Activated naive CD4-positive, alpha-beta T cell (primary cell): Measurements from ENCODE around the gene TTLL10.

Experiments used
- DNase-seq, 4 experiments: peaks; one replicate each; lab custom pipeline; 2025; lab: John Stamatoyannopoulos, UW

TTLL10 gene

DNA sequence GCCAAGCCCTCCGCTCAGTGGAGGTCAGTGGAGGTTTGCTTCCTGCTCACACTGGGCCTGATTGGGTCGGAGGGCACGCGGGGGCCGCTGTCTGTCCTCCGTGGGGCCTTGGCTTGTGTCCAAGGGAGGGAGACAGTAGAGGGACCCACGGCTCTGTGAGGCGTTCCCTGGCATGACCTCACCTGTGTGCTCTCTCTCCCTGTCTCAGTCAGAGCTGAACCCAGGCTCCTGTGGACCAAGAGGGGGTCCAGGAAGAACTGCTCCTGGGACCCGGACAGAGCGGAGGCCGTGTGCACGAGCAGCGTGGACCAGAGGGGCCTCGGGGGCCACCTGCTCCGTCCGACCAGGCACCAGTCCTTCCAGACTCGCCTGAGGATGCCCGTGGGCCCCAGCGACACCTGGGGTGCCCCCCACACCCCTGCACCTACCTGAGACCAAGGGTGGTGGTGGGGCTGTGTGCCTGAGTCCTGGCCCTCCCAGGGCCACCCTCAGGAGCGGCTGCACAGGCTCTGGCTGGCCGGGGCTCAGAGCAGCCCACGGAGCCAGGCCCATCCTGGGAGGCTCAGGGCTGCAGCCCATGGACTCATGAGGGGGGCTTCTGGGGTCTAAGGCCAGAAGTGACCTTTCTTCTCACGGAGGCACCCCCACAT lies 13.3 kb upstream of the TTLL10 start:
- no peak for DNase-seq

DNA sequence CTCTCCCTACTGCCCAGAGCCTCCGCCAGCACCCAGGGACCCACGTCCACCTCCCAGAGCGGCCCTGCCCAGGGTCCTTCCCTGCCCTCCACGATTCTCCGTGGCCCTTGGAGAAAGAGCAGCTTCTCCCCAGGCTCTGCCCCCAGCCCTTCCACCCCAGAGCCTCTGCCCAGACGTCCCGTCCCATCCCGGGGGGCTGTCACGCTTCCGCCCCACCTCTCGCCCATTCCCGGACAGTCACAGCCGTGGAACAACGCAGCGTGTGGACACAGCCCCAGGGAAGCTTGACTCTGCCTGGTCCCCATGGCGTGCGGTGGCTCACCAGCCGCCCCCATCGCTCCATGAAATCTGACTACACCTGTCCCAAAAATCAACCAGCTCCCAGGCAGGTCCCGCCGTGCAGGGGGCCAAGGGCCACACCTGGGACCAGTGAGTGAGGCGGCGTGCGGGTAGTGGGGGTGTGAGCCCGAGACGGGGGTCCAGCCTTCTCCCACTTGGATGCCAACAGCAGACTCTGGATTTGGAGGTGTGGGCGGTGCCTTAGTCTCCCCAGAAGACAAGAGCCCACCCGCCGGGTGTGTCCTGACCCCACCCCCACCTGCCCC lies 12.5 kb upstream of the TTLL10 start:
- no peak for DNase-seq

DNA sequence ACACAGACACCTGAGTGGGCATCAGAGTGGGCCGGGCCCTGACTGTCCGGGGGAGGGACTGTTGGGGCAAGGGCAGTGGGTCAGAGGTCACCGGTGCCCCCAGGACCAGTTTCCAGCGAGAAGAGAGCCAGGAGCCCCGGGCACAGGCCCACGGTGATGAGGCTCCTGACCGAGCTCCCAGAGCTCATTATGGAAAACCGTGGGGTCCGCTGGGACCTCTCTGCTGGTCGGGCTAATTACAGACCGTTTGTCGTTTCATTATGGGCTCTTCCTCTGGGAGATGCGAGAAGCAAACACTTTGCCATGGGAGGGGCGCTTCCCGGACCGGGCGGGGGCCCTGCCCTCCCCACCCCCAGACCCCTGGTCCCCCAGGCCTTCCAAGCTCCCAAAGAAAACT lies 12.0 kb upstream of the TTLL10 start:
- DNase-seq, result no peak

DNA sequence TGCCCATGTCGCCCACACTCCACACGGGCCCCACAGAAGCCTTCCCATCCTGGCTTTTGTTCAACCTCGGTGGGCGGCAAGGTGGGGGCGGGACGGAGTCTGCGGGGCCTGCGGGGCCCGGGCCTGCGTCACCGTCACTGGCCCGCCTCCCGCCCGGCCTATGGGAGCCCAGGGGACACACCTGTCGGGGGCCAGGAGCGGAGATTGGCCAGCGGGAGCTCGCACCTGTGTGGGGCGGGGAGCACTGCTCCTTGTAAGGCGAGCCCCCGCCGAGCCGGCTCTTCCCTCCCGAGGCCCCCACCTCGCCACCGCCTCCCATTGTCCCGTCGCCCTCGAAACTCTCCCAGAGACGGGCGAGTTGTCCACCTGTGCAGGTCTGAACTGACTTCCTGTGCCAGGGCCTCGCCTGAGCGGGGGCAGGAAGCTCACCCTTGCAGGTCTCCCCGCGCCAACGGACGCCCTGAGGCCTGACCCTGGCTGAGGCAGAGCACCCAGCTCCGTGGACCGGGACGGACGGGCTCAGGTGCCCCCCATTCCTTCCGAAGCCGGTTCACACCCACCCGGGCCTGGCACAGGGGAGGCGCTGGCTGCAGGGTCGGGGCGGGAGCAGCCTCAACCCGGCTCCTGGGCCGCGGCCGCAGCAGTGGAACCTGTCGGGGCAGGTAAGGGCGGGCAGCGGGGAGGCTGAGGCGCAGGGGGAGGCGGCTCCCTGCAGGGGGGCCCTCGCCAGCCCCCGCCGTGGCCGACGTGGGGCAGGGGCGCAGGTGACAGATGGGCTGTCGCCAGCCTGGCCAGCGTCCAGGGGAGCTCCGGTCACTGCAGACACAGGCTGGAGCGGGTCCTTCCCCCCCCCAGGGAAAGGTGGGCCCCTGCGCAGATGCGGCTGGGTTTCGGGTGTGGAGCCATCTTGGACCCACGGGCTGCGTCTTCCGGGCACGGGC lies 10.8 kb upstream of the TTLL10 start:
- no peak for DNase-seq

DNA sequence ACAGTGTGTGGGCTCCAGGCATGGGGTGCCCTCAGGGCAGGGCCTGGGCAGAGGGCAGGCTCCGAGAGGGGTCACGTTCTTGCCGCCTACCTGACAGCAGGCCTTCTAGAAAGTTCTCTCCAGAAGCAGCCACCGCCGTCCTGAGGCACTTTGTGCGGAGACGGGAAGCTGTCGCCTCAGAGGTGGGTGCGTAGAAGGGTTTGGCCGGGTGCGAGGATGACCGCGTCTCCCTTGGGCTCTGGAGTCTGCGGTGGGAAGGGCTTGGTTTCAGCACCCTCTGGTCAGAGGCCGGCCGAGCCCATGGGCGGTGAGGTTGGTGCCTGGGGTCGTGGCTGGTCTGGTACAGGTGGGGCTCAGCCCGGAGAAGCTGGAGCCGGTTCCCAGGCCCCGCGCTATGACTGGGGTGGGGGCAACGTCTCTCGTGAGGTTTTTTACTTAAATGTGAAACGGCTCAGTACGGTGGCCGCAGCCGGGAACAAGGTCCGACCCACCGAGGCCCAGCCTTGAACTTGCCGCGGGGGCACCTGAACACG lies 10.1 kb upstream of the TTLL10 start:
- no peak for DNase-seq

DNA sequence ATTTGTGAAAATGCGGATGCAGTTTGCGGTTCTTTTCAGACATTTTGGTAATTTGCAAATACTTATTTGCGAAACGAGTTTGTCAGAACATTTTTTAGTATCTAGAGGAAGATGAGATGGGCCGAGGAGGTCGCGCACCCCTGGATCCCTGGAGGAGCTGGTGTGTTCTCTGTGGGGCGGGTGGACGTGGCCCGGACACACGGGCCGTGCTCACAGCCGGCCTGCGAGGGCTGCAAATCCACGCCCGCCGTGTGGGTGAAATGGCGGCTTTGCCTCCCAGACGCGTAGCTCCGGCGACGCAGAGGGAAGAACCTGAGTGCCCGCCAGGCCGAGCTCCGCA lies 9.3 kb upstream of the TTLL10 start:
- DNase-seq, result no peak

DNA sequence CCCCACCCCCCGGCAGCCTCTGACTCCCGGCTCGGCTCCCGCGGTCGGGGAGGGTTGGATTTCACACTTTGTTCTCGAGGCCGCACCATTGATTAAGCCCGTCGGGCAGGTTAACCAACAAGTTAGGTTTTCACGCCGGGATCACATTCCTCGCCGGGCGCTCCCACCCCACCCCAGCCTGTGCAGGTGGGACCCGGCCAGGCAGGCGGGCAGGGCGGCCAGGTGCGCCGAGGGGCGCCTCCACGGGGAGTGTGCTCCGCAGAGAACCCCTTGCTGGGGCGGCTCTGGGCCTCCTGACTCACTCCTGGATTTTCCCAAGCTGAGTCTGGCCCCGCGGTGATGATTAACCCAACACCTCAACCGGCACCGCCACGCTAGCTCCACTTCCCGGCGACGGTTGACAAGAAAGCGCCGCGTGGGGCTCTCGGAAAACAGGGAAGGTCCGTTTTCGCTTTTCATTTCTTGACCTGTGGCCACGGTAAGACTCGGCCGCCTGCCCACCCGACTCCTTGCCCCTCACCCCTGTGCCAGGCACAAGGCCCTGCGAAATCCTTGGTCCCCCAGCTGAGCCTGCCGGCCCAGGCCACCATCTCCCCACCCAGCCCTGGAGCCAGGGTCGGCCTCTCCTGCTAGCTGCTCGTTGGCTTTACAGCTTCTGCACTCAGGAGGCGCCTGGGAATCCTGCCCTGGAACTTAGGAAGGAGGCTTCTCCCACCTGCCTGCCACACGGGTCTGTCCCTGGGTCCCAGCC lies 8.8 kb upstream of the TTLL10 start:
- DNase-seq, result no peak

DNA sequence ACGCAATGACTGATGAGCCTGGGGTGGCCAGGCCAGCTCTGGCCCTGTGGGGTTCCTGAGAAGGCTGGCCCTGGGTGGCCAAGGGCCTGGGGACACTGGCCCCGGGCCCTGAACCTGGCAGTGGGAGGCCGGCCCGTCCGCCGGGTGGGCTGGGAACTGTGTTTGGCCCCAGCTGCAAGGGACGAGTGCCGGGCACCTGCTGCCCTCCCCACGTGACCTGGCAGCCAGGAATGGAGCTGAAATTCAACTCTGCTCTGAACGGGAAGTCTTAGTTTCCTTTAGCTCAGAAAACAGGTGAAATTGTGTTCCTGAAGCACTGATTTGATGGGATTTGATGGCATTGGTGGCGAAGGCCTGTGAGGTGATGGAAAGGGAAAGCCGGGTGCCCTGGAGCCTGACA lies 8.2 kb upstream of the TTLL10 start:
- no peak for DNase-seq

DNA sequence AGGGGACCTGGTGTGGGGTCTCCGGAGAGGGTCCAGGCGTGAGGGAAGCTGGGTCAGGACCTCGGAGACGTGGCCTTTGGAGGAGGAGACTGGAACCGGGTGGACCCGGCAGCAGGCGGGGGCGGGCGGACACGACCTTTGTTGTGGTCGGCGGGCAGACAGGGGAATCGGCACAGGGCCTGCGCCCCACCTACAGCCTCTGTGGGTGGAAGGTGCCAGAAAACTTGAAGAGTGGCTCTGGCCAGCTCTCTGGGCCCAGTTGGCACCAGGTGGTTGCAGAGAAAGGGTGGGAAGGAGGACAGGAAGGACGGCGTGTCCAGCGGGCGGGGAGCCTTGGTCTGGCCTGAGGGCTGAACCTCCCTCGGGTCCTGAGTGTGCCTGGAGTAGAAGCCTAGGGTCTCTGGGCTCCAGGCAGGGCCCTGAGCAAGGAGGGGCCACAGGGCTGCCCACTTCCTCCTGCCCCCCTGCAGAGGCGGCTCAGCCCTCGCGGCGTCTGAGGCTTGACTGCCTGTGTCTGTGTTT lies 7.7 kb upstream of the TTLL10 start:
- no peak for DNase-seq

DNA sequence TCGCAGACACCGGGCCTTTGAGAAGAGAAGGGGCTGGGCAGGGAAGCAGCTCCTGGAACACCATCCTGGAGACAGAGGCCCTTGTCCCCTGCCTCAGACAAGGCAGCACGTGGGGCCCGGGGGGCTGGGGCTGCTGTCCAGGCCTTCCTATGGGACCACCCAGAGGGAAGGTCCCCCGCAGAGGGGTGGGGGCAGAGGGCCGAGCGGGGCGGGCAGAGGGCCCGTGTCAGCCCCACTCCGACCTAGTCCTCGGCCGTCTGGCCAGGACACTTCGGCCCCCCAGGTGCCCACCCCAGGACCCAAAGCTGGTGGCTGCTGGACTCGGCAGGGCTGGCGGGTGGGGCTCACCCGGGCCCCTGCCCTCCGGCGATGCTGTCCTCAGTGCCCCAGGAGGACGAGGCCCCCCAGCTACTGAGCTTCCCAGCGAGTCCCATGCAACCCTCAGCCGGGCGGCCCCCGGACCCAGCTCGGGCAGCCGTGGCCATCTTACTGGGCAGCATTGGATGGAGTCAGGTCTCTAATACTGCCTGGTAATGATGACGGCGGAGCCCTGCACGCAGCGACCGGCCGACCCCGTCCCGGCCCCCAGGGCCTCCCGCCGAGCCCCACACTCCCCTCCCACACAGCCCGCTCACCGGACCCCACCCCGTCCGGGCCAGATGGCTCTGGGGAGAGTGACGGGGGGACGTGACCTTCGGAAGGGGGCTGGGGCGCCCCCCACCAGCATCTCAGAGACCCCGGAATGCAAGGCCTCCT lies 6.9 kb upstream of the TTLL10 start:
- no peak for DNase-seq

DNA sequence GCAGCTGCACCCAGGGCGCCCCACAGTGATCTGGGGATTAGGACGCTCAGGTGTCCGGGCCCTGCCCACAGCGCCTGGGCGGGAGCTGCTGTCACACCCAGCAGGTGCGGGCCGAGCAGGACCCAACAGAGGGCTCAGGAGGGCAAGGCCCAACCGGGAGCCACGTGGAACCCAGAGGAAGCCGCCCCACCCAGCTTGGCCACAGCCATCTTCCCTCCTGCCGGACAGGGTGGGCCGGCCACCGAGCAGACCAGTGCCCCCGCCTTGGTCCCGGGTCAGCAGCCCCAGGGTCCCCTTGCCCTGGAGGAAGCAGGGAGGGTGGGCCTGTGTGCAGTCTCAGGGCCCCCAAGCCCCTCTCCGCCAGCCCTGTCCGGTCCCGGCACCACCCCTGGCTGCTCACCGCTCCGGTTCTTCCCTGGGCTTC lies 6.3 kb upstream of the TTLL10 start:
- DNase-seq, result no peak

DNA sequence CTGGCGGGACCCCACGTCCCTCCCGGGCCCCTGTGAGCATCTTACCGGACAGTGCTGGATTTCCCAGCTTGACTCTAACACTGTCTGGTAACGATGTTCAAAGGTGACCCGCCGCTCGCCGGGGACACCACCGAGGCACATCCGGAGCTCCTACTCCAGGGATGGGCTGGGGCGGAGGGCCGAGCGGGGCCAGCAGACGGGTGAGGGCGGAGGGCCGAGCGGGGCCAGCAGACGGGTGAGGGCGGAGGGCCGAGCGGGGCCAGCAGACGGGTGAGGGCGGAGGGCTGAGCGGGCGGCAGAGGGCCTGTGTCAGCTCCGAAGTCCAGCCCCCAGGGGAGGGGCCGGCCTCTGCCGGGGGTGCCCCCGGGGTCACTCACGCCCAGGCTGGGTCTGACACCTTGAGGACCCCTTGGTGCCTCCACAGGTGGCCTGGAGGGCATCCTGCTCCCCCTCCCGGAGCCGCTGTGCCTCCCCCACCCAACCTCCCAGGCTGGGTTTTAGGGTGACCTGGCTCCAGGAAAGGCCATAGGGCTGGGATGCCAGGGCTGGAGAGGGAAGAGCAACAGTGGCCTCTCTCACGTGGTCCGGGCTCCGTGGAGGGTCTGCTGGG lies 5.7 kb upstream of the TTLL10 start:
- DNase-seq, result no peak

DNA sequence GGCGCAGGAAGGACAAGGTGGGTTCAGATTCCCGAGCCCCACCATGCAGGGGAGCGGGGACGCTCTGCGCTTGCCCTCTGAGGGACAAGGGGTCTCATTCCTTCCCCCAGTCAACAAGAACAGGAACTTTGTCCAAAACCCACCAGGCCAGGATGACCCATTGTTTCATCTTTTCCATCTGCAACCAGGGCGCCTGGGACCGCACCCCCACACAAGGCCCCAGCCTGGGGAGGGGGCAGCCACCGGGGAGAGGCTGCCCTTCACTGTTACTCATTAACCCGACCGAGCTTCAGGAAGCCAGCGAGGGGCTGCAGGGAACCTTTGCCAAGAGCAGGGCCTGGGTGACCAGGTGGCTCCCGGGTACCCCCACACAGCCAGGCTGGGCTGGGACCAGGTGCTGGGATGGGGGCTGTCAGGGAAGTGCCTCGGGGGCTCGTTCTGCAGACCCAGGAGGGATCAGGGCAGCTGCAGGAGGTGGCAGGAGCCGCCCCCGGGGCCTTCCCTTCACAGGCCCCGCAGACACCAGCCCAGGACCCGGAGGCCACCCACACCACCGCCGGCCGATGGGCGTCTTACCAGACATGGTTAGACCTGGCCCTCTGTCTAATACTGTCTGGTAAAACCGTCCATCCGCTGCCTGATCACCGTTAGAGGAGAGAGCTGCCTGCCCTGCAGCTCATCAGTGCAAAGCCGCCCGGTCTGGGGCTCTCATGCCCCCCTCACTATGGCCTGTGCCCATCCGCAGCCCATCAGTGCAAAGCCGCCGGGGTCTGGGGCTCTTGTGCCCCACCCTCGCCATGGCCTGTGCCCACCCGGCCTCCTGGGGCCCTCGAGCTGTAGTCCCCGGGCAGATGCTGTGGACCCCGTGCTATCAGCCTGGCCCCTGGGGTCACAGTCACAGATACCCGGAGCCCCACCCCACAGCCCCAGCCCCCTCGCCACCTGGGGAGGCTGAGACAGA lies 4.9 kb upstream of the TTLL10 start:
- no peak for DNase-seq

DNA sequence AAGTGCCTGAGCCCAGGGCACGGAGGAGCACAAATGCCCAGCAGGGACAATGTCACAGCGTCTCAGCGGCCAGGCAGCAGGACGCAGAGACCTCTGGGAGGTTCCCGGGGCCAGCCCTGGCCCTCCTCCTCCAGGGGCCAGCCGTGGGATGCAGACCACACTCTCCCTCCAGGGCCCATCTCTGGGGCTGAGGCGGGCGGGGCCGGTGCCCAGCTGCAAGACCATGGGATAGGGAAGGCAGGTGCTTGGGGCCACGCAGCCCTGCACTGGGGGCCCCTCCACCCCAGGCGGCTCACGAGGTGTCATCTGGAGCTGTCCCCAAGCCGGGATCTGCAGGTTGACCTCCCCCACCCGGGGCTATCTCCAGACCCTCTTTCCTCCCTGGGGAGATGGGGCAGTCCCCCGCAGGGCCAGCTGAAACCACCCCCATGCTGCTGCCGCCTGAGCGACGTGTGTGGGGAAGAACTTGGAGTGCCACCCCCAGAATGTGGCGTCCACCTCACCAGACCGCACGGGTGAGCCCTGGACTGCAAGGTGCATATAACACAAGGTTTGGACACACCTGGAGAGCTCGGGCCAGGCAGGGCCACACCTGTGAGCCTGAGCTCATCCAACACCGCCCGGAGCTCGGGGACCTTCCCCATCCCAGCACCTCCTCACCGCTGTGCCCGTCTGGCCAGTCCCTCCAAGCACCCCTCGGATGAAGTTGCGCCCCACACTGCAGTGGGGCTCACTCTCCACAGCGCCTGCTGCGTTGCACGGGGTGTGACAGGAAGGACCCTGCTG lies 4.1 kb upstream of the TTLL10 start:
- no peak for DNase-seq

DNA sequence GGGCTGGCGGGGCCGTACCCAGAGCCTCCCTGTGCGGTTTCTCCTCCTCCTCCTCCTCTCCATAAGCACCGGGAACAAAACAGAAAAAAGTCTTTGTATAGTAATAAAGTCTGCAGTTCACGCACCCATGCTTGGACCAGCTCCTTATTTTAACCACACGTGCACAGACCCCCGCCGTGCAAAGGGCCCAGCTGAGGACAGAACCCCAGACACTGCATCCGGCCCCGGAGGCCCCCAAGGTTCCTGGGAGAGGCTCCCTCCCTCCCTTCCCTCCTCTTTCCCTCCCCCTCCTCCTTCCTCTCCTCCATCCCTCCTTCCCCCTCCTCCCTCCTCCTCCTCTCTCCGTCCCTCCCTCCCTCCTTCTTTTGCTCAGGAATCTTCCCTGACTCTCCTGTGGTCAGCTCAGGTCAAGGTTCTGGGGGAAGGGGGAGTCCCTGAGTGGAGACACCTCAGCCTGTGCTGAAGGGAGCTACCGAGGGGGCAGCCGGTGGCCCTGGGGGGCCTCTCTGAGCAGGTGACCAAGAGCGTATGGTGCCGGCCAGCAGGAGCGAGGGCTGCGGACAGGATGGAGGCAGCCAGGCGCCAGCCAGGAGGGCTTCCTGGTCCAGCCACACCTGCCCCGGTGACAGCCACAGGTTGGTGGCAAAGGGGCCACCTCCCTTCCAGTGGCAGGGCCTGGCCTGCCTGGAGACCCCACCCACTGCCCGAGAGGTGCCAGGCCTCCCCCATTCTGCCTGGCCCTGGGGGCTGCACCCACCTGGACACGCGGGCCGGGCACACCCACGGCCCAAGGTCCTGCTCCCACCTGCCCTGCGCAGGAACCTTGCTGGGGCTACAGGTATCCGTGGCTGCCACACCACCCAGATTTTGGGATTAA lies 3.2 kb upstream of the TTLL10 start:
- no peak for DNase-seq

DNA sequence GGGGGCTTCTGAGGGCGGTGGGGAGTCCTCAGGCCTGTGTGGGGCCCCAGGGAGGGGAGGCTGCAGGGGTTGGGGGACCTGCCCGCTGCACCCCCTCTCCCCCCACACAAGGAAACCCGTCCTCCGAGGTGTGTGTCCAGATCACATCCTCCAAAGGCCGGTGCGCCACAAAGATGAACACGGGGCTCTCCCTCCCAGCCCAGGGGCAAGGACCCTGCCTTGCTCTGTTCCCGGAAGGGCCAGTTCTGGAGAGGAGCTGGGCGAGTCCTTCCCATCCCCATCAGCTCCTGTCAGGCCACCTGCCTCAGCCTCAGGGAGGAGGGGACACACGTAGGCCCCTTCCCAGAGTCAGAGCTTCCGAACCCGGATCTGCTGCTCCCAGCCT lies 2.5 kb upstream of the TTLL10 start:
- DNase-seq, result no peak

DNA sequence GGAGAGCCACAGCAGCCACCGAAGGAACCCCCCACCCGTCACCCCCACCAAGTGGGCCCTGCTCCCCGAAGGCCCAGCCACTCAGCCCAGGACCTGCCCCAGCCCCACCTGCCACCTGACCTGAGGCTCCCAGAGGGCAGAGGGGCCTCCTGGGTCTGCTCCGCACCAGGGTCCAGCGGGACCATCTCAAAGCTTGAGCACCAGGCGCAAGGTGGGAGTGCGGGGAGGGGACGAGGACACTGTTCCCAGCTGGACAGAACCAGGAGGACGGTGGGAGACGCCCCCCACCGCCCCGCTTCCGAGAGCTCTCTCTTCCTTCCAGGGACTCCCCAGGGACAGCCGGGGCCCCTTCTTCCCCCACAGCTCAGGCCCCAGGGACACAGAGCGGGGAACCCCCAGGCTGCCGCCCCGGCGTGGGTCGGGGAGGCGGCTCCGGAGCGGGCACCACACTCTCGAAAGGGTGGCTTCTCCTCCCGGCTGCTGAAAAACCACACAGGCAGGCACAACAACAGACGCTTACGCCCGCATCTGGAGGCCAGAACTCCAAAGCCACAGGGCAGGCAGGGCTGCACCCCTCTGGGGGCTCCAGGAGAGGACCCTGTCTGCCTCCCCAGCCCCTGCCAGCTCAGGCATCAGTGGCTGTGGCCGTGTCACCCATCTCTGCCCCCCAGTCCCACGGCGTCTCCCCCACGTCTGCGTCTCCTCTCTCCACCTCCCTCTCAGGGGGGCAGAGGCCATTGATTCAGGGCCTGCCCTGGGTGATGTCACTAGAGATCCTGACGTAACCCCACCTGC lies 1.9 kb upstream of the TTLL10 start:
- DNase-seq, result no peak
